ENCODE data around the gene IL15RA. TPM values are rescaled to one million over a fixed set of nuclear protein-coding genes. Genes with fewer than 3 reads are reported as not detected.

The IL15RA gene
- total and polyA plus RNA-seq, 4 donors = 6.6 to 10.7 (median 9.4) TPM

GRCh38 chr10:6014241-6014761 is 37.0 kb upstream of the IL15RA start (continued):
- peak; percentile 78 for TF ChIP-seq CTCF (IDR thresholded peaks at IDR 0.05; ENCODE audit: low read depth, low read length, missing input control)
- peak; percentile 29 for TF ChIP-seq NR2F2 (IDR thresholded peaks at IDR 0.05)
- no peak for TF ChIP-seq TAF1 (conservative IDR thresholded peaks at IDR 0.05)
- TF ChIP-seq JUND (IDR thresholded peaks at IDR 0.05) = no peak
- TF ChIP-seq YY1 (IDR thresholded peaks at IDR 0.05) = no peak
- TF ChIP-seq RXRA (IDR thresholded peaks at IDR 0.05) = peak; percentile 14 to 25
- TF ChIP-seq GABPA (IDR thresholded peaks at IDR 0.05 in 1 of 2, conservative IDR thresholded peaks at IDR 0.05 in 1 of 2) = no peak
- TF ChIP-seq FOXA2 (IDR thresholded peaks at IDR 0.05) = no peak
- TF ChIP-seq HNF4G (IDR thresholded peaks at IDR 0.05) = no peak
- no peak for TF ChIP-seq SP1 (IDR thresholded peaks at IDR 0.05)

GRCh38 chr10:6013413-6014192 is 36.3 kb upstream of the IL15RA start:
- no peak for DNase-seq (ENCODE audit: low spot score)
- Histone ChIP-seq H3K27me3 (ENCODE audit: control insufficient read depth in 4 of 4, insufficient read depth in 4 of 4, low read length in 3 of 4) (no peaks in the 10 kb centered on the region), H3K4me3 (ENCODE audit: low read depth in 1 of 3, low read length in 3 of 3) (no peak overlapping the region), H3K9me3 (ENCODE audit: control insufficient read depth in 4 of 4, low read length in 3 of 4) (no peaks in the 10 kb centered on the region), H3K9ac (ENCODE audit: low read depth in 1 of 2, low read length in 2 of 2) (peak overlapping the region in 1 of 2 donors; percentile 65), H3K4me1 (ENCODE audit: control insufficient read depth in 4 of 4, insufficient read depth in 4 of 4, low read length in 3 of 4) (peaks cover 0 to 3% (median 0%) of the 10 kb centered on the region in 4 donors), H3K27ac (ENCODE audit: low read depth in 1 of 2, low read length in 2 of 2) (peak overlapping the region; percentile 19 to 24), H3K36me3 (ENCODE audit: control insufficient read depth in 4 of 4, insufficient read depth in 3 of 4, low read depth in 1 of 4, low read length in 3 of 4) (no peaks in the 10 kb centered on the region)
- 77% methylated on average over 17 of the region's 17 CpGs for WGBS
- TF ChIP-seq YY1 (IDR thresholded peaks at IDR 0.05) (no peak), FOXA1 (IDR thresholded peaks at IDR 0.05) (no peak), EGR1 (IDR thresholded peaks at IDR 0.05; ENCODE audit: low read depth in 2 of 2) (no peak), ZBTB33 (IDR thresholded peaks at IDR 0.05) (no peak), ATF3 (IDR thresholded peaks at IDR 0.05) (no peak), JUND (IDR thresholded peaks at IDR 0.05) (no peak), CTCF (IDR thresholded peaks at IDR 0.05; ENCODE audit: low read depth, low read length, missing input control) (no peak), RAD21 (IDR thresholded peaks at IDR 0.05) (no peak), NR2F2 (IDR thresholded peaks at IDR 0.05) (no peak), HNF4G (IDR thresholded peaks at IDR 0.05) (no peak)
